ENCODE results near the gene WDR75. TPM values are rescaled to one million over a fixed set of nuclear protein-coding genes. Genes with fewer than 3 reads are reported as not detected.

Gene WDR75
- total RNA-seq, 2 experiments from 2014 or later: 41.1 to 55.5 TPM

- Mint-ChIP-seq H3K9me3 (ENCODE audit: low read depth) (no peaks in the 10 kb centered on the region), H3K4me3 (no peak overlapping the region), H3K4me1 (no peaks in the 10 kb centered on the region), H3K27ac (no peak overlapping the region), H3K27me3 (peaks cover 4% of the 10 kb centered on the region), H3K36me3 (no peaks in the 10 kb centered on the region)
- DNase-seq: no peak
- no peak for ATAC-seq
- CTCF ChIA-PET: interaction anchor here (0.6 kb wide), 1 partner anchor 144 kb away, joined by 4 read pairs; no protein-coding TSS in a partner anchor
These were observed 46.2 kb downstream of the WDR75 start for GRCh38 chr2:189487283-189488007.

- H3K27me3 Mint-ChIP-seq: peaks cover 4% of the 10 kb centered on the region
- H3K9me3 Mint-ChIP-seq (ENCODE audit: low read depth): no peaks in the 10 kb centered on the region
- no peak overlapping the region for H3K27ac Mint-ChIP-seq
- CTCF ChIA-PET: interaction anchor here (0.6 kb wide), 1 partner anchor 144 kb away, joined by 4 read pairs; no protein-coding TSS in a partner anchor
- no peak for ATAC-seq
- H3K4me1 Mint-ChIP-seq: no peaks in the 10 kb centered on the region
- no peak for DNase-seq
- H3K36me3 Mint-ChIP-seq: no peaks in the 10 kb centered on the region
- no peak overlapping the region for H3K4me3 Mint-ChIP-seq
These were observed 46.7 kb downstream of the WDR75 start for GRCh38 chr2:189488008-189488310.

GRCh38 chr2:189492451-189492850 lies 51.2 kb downstream of the WDR75 start:
- Mint-ChIP-seq H3K9me3 (ENCODE audit: low read depth) (peaks cover 2% of the 10 kb centered on the region), H3K27ac (no peak overlapping the region), H3K4me1 (no peaks in the 10 kb centered on the region), H3K4me3 (no peak overlapping the region), H3K27me3 (peaks cover 2% of the 10 kb centered on the region), H3K36me3 (peaks cover 3% of the 10 kb centered on the region)
- CTCF ChIA-PET: no interaction called here
- ATAC-seq (no peak), DNase-seq (no peak)

GRCh38 chr2:189498205-189498604 lies 56.9 kb downstream of the WDR75 start:
- H3K4me1 Mint-ChIP-seq: no peaks in the 10 kb centered on the region
- H3K4me3 Mint-ChIP-seq: no peak overlapping the region
- CTCF ChIA-PET: no interaction called here
- no peak overlapping the region for H3K27ac Mint-ChIP-seq
- DNase-seq: no peak
- H3K27me3 Mint-ChIP-seq: no peaks in the 10 kb centered on the region
- peaks cover 3% of the 10 kb centered on the region for H3K36me3 Mint-ChIP-seq
- ATAC-seq: no peak
- peaks cover 2% of the 10 kb centered on the region for H3K9me3 Mint-ChIP-seq (ENCODE audit: low read depth)

GRCh38 chr2:189499137-189499536 lies 57.9 kb downstream of the WDR75 start:
- CTCF ChIA-PET: no interaction called here
- Mint-ChIP-seq H3K4me3 (no peak overlapping the region), H3K9me3 (ENCODE audit: low read depth) (peaks cover 2% of the 10 kb centered on the region), H3K27ac (no peak overlapping the region), H3K4me1 (no peaks in the 10 kb centered on the region), H3K36me3 (peaks cover 3% of the 10 kb centered on the region), H3K27me3 (no peaks in the 10 kb centered on the region)
- ATAC-seq: no peak
- no peak for DNase-seq

- H3K9me3 Mint-ChIP-seq (ENCODE audit: low read depth): no peaks in the 10 kb centered on the region
- no peaks in the 10 kb centered on the region for H3K36me3 Mint-ChIP-seq
- H3K27ac Mint-ChIP-seq: no peak overlapping the region
- DNase-seq (no peak), ATAC-seq (no peak)
- peaks cover 4% of the 10 kb centered on the region for H3K4me1 Mint-ChIP-seq
- H3K4me3 Mint-ChIP-seq: no peak overlapping the region
- CTCF ChIA-PET: no interaction called here
- no peaks in the 10 kb centered on the region for H3K27me3 Mint-ChIP-seq
These were observed 59.3 kb downstream of the WDR75 start for GRCh38 chr2:189500456-189501160.

GRCh38 chr2:189501487-189501886 lies 60.2 kb downstream of the WDR75 start:
- no peak overlapping the region for H3K27ac Mint-ChIP-seq
- DNase-seq (no peak), ATAC-seq (no peak)
- H3K36me3 Mint-ChIP-seq: no peaks in the 10 kb centered on the region
- no peaks in the 10 kb centered on the region for H3K9me3 Mint-ChIP-seq (ENCODE audit: low read depth)
- no peaks in the 10 kb centered on the region for H3K27me3 Mint-ChIP-seq
- CTCF ChIA-PET: no interaction called here
- no peak overlapping the region for H3K4me3 Mint-ChIP-seq
- H3K4me1 Mint-ChIP-seq: peaks cover 5% of the 10 kb centered on the region

- DNase-seq (no peak), ATAC-seq (no peak)
- Mint-ChIP-seq H3K4me1 (peaks cover 5% of the 10 kb centered on the region), H3K27me3 (no peaks in the 10 kb centered on the region), H3K27ac (no peak overlapping the region), H3K36me3 (no peaks in the 10 kb centered on the region), H3K9me3 (ENCODE audit: low read depth) (no peaks in the 10 kb centered on the region), H3K4me3 (no peak overlapping the region)
- CTCF ChIA-PET: no interaction called here
These were observed 61.4 kb downstream of the WDR75 start for GRCh38 chr2:189502714-189503113.

GRCh38 chr2:189504238-189504637 lies 63.0 kb downstream of the WDR75 start:
- no peak for DNase-seq
- H3K36me3 Mint-ChIP-seq: no peaks in the 10 kb centered on the region
- H3K27me3 Mint-ChIP-seq: no peaks in the 10 kb centered on the region
- ATAC-seq: no peak
- H3K4me3 Mint-ChIP-seq: no peak overlapping the region
- H3K27ac Mint-ChIP-seq: no peak overlapping the region
- no peaks in the 10 kb centered on the region for H3K9me3 Mint-ChIP-seq (ENCODE audit: low read depth)
- H3K4me1 Mint-ChIP-seq: peaks cover 5% of the 10 kb centered on the region
- CTCF ChIA-PET: interaction anchor here (0.7 kb wide), 1 partner anchor 984 kb away, joined by 3 read pairs; no protein-coding TSS in a partner anchor

- Mint-ChIP-seq H3K27me3 (no peaks in the 10 kb centered on the region), H3K4me3 (no peak overlapping the region), H3K4me1 (peaks cover 5% of the 10 kb centered on the region), H3K36me3 (no peaks in the 10 kb centered on the region), H3K9me3 (ENCODE audit: low read depth) (no peaks in the 10 kb centered on the region), H3K27ac (no peak overlapping the region)
- no peak for DNase-seq
- CTCF ChIA-PET: no interaction called here
- no peak for ATAC-seq
These were observed 64.2 kb downstream of the WDR75 start for GRCh38 chr2:189505492-189505891.

- H3K4me1 Mint-ChIP-seq: peaks cover 5% of the 10 kb centered on the region
- no peak for ATAC-seq
- H3K36me3 Mint-ChIP-seq: no peaks in the 10 kb centered on the region
- no peaks in the 10 kb centered on the region for H3K27me3 Mint-ChIP-seq
- no peak overlapping the region for H3K4me3 Mint-ChIP-seq
- no peak for DNase-seq
- H3K9me3 Mint-ChIP-seq (ENCODE audit: low read depth): no peaks in the 10 kb centered on the region
- CTCF ChIA-PET: no interaction called here
- H3K27ac Mint-ChIP-seq: no peak overlapping the region
These were observed 65.3 kb downstream of the WDR75 start for GRCh38 chr2:189506514-189506976.

- ATAC-seq (no peak), DNase-seq (no peak)
- Mint-ChIP-seq H3K9me3 (ENCODE audit: low read depth) (no peaks in the 10 kb centered on the region), H3K27me3 (peaks cover 12% of the 10 kb centered on the region), H3K36me3 (no peaks in the 10 kb centered on the region), H3K4me1 (no peaks in the 10 kb centered on the region), H3K27ac (no peak overlapping the region), H3K4me3 (no peak overlapping the region)
- CTCF ChIA-PET: interaction anchor here (0.7 kb wide), 1 partner anchor 122 kb away, joined by 3 read pairs; no protein-coding TSS in a partner anchor
These were observed 70.1 kb downstream of the WDR75 start for GRCh38 chr2:189511210-189511959.

GRCh38 chr2:189511960-189512319 lies 70.7 kb downstream of the WDR75 start:
- Mint-ChIP-seq H3K27me3 (peaks cover 12% of the 10 kb centered on the region), H3K4me1 (no peaks in the 10 kb centered on the region), H3K27ac (no peak overlapping the region), H3K4me3 (no peak overlapping the region), H3K9me3 (ENCODE audit: low read depth) (no peaks in the 10 kb centered on the region), H3K36me3 (no peaks in the 10 kb centered on the region)
- DNase-seq: no peak
- ATAC-seq: no peak
- CTCF ChIA-PET: interaction anchor here (0.7 kb wide), 1 partner anchor 121 kb away, joined by 3 read pairs; no protein-coding TSS in a partner anchor
